Peyer's patch (tissue), 4 donors: ENCODE results near the gene EPO.

Experiments used
- CTCF ChIP-seq, 6 experiments: fragments of 450-650 bp in 4 of 6; fragments of 200-600 bp in 2 of 6; sonication (generic) in 1 of 6; IDR thresholded peaks; one replicate each; pipeline ENCODE4 v1.5.1; 2017 to 2019; ENCODE audit warnings: antibody characterized with exemption in 6 of 6, mild to moderate bottlenecking in 3 of 6, moderate library complexity in 1 of 6
- POLR2A ChIP-seq, 2 donors: fragments of 450-650 bp; IDR thresholded peaks; one replicate each; pipeline ENCODE4 v1.5.1; 2017; ENCODE audit warnings: antibody characterized with exemption in 2 of 2, mild to moderate bottlenecking in 2 of 2, moderate library complexity in 2 of 2

GRCh38 chr7:100673302-100673941 lies 46.8 kb upstream of the EPO start, which contains the start of gene GNB2:
- TF ChIP-seq CTCF (IDR thresholded peaks at IDR 0.05) (peak in 1 of 6 experiments; percentile 22), POLR2A (IDR thresholded peaks at IDR 0.05) (peak; percentile 59 to 75)
